ENCODE data around the gene DDX54.
A peak's percentile ranks its signal among the peaks of the same experiment; 100 is the strongest.
"Not testable (repeated sequence)": the region's sequence is repeated elsewhere in the genome, so short reads cannot be mapped to it uniquely, and the experiment has no call there.

DDX54 gene

DNA sequence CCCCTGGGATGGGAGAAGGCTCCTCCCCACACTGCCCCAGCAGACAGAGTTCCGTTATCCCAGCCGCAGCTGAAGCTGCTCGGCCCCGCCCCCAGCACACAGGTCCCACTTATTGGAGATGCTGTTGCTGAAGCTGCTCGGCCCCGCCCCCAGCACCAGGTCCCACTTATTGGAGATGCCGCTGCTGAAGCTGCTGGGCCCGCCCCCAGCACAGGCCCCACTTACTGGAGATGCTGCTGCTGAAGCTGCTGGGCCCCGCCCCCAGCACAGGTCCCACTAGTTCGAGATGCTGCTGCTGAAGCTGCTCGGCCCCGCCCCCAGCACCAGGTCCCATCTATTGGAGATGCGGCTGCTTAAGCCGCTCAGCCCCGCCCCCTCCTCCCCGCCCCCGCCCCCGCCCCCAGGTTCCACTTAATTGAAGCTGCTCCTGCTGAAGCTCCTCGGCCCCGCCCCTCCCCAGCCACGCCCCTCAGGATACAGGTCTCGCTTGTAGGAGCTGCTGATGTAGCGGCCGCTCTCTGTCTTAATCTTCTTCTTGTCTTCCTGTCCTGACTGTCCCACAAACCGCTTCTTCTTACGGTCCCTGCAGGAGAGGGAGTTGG, 23.8 kb downstream of the DDX54 start:
- peak; percentile 49 for DNase-seq

DNA sequence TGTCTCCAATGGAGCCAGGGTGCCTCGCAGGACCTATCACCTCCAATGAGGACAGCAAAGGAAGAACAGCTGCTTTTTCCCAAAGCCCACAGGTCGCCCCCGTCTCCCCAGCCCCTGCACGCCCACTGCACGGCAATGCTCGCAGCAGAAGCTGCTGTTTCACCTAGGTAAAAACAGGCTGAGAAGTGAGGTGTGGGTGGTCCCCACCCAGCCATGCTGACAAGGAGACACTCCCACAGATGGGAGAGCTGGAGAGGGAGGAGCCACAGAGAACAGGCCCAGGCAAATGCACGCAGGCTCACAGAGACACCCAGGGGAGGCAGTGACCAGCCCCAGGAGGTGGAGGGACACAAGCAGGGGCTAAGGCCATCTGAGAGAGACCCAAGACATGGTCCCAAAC, 25.3 kb downstream of the DDX54 start:
- peak; percentile 17 for DNase-seq

GRCh38 chr12:113158439-113159203, 26.7 kb downstream of the DDX54 start:
- DNase-seq: no peak

- DNase-seq: no peak
Measured at GRCh38 chr12:113157218-113157859, 27.9 kb downstream of the DDX54 start.

GRCh38 chr12:113155646-113156045, 29.6 kb downstream of the DDX54 start:
- no peak for DNase-seq

DNA sequence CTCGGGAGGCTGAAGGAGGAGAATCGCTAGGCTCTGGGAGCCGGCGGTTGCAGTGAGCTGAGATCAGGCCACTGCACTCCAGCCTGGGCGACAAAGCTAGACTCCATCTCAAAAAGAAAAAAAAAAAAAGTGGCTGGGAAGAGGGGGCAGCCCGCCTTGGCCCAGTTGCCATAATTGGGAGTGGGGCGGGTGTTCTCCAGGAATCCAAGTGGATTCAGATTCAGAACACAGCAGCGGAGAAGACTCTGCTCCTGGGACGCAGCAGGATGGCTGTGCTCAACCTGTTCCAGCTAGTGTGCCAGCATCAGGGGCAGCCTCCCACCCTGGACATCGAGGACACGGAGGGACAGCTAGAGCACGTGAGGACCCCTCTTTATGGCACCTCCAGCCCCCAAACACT, 30.2 kb downstream of the DDX54 start:
- no peak for DNase-seq

DNA sequence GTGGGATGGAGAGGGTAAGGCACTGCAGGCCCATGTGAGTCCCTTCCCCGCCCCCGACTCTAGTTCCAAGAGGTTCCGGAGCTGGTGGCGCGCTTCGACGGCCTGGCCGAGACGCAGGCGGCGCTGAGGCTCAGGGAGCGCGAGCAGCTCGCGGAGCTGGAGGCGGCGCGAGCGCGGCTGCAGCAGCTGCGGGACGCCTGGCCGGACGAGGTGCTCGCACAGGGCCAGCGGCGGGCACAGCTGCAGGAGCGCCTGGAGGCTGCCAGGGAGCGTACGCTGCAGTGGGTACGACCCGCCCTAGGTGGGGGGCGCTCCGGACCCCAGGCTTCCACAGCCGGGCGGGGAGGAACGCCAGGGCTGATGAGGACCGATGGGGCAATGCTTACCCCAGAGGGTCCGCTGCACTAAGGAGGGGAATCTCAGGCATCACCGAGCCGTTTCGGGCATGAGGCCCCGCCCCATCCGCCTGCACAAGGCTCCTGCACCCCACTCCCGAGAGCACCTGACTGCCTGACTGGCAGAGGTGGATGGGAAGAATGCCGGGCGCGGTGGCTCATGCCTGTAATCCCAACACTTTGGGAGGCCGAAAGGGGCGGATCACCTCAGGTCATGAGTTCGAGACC, 30.8 kb downstream of the DDX54 start:
- no peak for DNase-seq

DNA sequence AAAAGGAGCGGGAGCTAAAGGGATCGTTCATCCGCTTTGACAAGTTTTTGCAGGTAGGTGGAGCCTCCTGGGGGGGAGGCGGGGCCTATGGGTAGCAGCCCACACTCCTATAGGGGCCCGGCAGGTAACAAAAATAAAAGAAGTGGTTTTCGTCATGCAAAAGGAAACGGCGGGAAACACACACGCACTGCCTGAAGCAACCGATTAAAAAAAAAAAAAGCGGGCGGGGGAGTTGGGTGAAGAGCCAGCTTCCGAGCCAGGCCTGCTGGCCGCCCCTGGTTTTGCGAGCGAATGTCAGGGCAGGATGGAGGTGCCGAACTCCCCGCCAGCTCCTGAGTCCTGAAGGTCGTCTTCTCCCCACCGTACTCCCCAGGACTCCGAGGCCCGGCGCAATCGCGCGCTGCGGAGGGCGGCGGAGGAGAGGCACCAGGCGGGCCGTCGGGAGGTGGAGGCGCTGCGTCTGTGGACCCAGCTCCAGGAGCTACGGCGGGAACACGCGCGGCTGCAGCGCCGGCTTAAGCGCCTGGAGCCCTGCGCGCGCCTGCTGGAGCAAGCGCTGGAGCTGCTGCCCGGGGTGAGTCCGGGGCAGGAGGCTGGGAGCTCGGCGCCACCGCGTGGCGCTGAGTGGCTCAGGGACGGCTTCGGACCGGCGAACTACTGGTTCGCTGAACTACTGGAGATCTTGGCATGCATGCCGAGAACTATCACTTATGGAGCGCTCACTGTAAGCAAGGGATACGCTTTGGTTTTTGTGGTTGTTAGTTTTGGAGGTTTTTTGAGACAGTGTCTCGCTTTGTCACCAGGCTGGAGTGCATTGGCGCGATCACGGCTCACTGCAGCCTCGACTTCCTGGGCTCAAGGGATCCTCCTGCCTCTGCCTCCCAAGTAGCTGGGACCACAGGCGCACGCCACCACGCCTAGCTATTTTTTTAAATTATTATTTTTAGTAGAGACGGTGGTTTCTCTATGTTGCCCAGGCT, 32.2 kb downstream of the DDX54 start:
- peak; percentile 69 for DNase-seq

DNA sequence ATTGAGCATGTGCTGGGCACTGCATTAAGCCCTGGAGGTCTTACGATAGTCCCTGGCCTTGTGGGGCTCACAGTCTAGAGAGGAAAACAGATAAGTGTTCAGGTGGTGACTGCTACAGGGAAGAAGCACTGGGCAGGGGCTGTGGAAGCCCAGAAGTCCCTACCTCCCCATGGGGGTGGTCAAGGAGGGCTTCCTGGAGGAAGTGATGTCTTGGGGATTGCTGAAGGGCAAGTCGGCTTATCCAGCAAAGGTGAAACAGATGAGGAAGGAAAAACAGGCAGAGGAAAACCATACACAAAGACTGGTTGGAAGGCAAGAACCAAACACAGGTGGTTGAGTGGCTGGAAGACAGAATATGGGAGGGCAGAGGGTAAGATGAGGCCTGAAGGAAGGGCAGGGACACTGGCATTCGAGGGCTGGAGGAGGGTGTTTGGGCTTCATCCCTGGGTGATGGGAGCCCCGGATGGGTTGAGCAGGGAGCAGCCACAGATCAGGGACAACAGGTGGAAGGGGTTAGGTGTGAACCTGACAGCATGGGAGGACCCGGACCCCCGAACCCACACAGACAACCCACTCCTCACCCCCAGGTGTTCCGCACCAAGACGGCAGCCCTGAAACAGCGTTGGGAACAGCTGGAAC, 33.0 kb downstream of the DDX54 start:
- DNase-seq: no peak

- DNase-seq: no peak
Measured at GRCh38 chr12:113151655-113152054, 33.6 kb downstream of the DDX54 start.

DNA sequence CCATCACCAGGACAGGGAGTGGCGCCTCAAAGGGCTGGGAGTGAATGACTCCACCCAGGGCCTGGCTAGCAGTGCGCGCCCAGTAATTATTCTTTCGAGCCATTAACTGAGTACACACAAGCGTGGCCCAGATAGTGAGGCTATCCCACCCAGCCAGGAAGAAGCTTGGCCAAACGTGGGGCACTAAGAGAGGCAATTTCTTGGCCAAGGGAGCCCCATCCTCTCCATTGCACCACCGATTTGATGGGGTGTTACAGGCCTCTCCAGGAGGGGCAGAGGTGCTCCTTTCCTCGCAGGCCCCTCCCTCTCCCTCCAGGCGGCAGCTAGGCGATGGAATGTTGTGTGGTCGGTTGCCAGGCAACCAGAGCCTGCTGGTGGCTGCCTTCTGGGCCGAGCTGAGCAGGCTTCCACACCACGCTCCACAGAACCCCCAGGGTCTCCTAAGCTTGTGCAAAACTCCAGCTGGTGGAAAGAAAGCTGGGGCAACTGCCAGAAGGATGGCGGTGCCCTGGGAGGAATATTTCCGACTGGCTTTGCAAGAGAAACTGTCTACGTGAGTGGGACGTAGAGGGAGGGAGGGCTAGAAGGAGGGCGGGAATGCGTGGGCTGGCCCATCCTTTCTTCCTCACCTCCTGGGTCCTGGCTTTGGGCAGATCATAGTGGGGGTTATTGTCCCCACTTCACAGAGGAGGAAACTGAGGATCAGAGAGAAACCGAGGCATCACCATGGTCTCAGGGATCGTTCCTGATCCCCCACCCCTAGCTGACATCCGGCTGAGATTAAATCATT, 35.7 kb downstream of the DDX54 start, which contains the start of gene CFAP73:
Gene CFAP73 (plus strand): TSS at position 364 of the 790 bp plus-strand sequence. CDS start 134 bp downstream, at position 498.
- peak; percentile 19 for DNase-seq

DNA sequence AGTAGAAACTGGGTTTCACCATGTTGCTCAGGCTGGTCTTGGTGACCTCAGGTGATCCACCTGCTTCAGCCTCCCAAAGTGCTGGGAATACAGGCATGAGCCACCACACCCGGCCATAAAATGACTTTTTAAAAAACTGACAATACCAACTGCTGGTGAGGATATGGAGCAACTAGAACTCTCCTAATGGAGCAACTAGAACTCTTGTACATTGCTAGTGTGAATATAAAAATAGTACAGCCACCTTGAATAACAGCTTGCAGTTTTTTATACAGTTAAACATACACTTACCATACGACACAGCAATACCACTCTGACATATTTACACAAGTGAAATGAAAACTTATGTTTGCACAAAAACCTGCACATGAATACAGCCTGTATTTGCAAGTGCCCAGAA, 38.3 kb downstream of the DDX54 start:
- no peak for DNase-seq

DNA sequence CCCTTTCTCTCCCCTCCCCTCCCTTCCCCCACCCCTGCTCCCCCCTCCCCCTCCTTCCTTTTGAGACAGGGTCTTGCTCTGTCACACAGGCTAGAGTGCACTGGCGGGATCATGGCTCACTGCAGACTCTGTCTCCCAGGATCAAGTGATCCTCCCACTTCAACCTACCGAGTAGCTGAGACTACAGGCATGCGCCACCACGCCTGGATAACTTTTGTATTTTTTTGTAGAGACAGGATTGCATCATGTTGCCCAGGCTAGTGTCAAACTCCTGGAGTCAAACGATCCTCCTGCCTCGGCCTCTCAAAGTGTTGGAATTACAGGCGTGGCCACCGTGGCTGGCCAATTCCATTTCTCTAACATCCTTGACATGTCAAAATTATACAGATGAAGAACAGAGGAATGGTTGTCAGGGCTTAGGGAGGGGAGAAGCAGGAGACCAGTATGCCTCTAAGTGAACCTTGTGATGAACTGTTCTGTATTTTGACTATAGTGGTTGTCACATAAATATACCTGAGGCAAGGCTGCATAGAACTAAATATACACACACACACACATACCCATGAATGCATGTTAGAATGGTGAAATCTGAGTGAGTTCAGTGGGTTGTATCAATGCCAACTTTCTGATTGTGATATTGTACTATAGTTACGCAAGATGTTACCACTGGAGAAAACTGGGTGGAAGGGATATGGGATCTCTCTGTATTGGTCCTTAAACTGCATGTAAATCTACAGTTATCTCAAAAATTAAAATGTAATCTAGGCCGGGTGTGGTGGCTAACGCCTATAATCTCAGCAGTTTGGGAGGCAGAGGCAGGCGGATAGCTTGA, 39.3 kb downstream of the DDX54 start:
- DNase-seq: no peak

DNA sequence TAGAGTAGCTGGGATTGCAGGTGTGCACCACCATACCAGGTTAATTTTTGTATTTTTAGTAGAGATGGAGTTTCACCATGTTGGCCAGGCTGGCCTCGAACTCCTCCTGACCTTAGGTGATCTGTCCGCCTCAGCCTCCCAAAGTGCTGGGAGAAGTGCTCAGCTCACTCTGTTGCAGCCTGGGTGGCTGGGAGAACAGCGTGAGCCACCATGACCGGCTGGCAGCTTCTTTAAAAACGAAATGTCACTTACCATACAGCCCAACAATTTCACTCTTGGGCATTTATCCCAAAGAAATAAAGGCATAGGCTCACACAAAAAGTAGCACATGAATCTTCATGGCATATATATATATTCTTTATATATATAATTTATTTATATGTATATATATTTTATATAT, 40.5 kb downstream of the DDX54 start:
- DNase-seq: no peak

- no peak for DNase-seq
Measured at GRCh38 chr12:113143959-113144358, 41.3 kb downstream of the DDX54 start.

- DNase-seq: no peak
Measured at GRCh38 chr12:113142886-113143332, 42.4 kb downstream of the DDX54 start.

DNA sequence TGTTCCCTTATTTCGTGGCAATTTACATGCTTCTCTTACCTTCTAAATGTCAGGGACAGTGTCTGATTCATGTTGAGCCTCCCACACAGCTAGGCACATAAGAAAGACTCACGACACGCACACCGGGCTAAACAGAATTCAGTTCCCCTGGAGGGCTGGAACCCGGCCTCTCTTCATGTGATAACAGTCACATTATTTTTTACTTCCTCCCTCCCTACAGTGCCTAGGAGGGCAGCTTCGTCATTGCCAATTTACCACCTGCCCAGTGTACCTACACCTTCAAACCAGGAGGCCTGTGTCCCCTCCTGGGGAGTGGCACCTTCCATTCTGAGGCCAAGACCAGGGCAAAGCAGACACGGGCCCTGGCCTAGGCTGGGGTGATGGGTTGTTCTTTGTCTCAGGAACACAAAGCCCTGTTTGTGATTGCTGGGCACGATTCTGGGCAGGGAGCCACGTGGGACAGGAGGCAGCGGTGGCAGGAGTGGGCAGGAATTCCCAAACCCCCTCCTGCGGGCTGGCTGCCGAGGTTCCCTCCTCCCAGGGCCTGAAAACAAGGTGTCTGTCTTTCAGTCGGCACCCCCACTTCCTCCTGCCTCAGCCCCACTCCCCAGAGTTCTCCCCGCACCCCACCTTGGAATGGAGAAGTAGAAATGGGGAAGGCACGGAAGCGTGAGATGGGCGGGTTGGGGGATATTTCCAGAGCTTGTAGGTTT, 42.9 kb downstream of the DDX54 start:
- no peak for DNase-seq

- DNase-seq: not testable (repeated sequence)
Measured at GRCh38 chr12:113141716-113142115, 43.6 kb downstream of the DDX54 start.

GRCh38 chr12:113140706-113141105, 44.6 kb downstream of the DDX54 start:
- no peak for DNase-seq

Measured in hematopoietic multipotent progenitor cell treated with erythropoietin and hydrocortisone succinate and interleukin-3 and kit ligand, for 8 days (in vitro differentiated cells).